Amygdala (tissue), 56 donors: ENCODE data around the gene PSMD2.

ENCODE experiments used
- DNase-seq, 56 donors: peaks; one replicate each; lab custom pipeline; 2025; lab: John Stamatoyannopoulos, UW

Gene PSMD2

GRCh38 chr3:184352149-184352785, 53.2 kb downstream of the PSMD2 start:
- DNase-seq = no peak

- no peak for DNase-seq
These were observed 54.0 kb downstream of the PSMD2 start for GRCh38 chr3:184352897-184353545.

- no peak for DNase-seq
These were observed 54.5 kb downstream of the PSMD2 start for GRCh38 chr3:184353546-184353941.

- DNase-seq = peak in 22 of 56 donors; percentile 9 to 71 (median 30)
These were observed 55.2 kb downstream of the PSMD2 start for GRCh38 chr3:184354121-184354728.

GRCh38 chr3:184354754-184355153, 55.7 kb downstream of the PSMD2 start:
- no peak for DNase-seq

GRCh38 chr3:184355261-184356040, 56.4 kb downstream of the PSMD2 start:
- no peak for DNase-seq

GRCh38 chr3:184357248-184358123, 58.4 kb downstream of the PSMD2 start:
- no peak for DNase-seq

GRCh38 chr3:184358124-184358767, 59.2 kb downstream of the PSMD2 start:
- no peak for DNase-seq
